Lower lobe of right lung (tissue), 2 donors: ENCODE data around the gene MYH3. TPM values are rescaled to one million over a fixed set of nuclear protein-coding genes. Genes with fewer than 3 reads are reported as not detected.

Source experiments
- ATAC-seq, 2 donors: fragments of 200-7000 bp; cut with Tn5 transposase; one replicate each; pipeline ENCODE4 v1.9.1; 2020 to 2022; ENCODE audit warnings: mild to moderate bottlenecking in 2 of 2, moderate library complexity in 2 of 2
- DNase-seq: peaks from one replicate; pipeline ENCODE4 v3.0.0-alpha.2; 2020
- H3K27ac ChIP-seq: fragments of 200-600 bp; one replicate; pipeline ENCODE4 v1.8.0; 2022
- H3K27me3 ChIP-seq: fragments of 200-600 bp; one replicate; pipeline ENCODE4 v1.8.0; 2022; ENCODE audit warnings: low read depth
- H3K36me3 ChIP-seq: fragments of 200-600 bp; one replicate; pipeline ENCODE4 v1.8.0; 2022; ENCODE audit warnings: mild to moderate bottlenecking
- H3K4me1 ChIP-seq: fragments of 200-600 bp; one replicate; pipeline ENCODE4 v1.8.0; 2022
- H3K4me3 ChIP-seq: fragments of 200-600 bp; one replicate; pipeline ENCODE4 v1.8.0; 2022; ENCODE audit warnings: mild to moderate bottlenecking
- H3K9me3 ChIP-seq: fragments of 200-600 bp; one replicate; pipeline ENCODE4 v1.8.0; 2022
- CTCF ChIP-seq: fragments of 200-600 bp; IDR thresholded peaks from one replicate; pipeline ENCODE4 v1.8.0; 2022; ENCODE audit warnings: antibody characterized with exemption, mild to moderate bottlenecking
- intact Hi-C: fragments of 100-400 bp; cut with DNase I; formaldehyde crosslinking; loops from one replicate; pipeline ENCODE4 v1.11.0; 2022
- total RNA-seq: library from RNA; stranded (reverse); fragmentation: NEBNext Ultra II Directional; extraction: Animal tissue kit (Norgen Biotek cat#: 25700); gene quantifications from one replicate; pipeline ENCODE4 v1.2.1, GENCODE V29; 2021
- donor health status: DM: no; HTN: yes; CAD: no; lungs with severe emphysema.

Gene MYH3
- total RNA-seq, 1 donor from 2014 or later: 1.2 TPM

- DNase-seq: no peak
These were observed 4.3 kb upstream of the MYH3 start for GRCh38 chr17:10661437-10661836.

GRCh38 chr17:10657879-10658278 is 770 bp upstream of the MYH3 start:
- no peaks in the 10 kb centered on the region for H3K36me3 ChIP-seq
- no peaks in the 10 kb centered on the region for H3K4me1 ChIP-seq
- ATAC-seq (no peak), DNase-seq (no peak)
- H3K27ac ChIP-seq: no peak overlapping the region
- no peaks in the 10 kb centered on the region for H3K27me3 ChIP-seq
- H3K4me3 ChIP-seq: no peak overlapping the region
- no peak for TF ChIP-seq CTCF
- H3K9me3 ChIP-seq: no peaks in the 10 kb centered on the region
- intact Hi-C loops: no loop called here

More at GRCh38 chr17:10661437-10661836, 4.3 kb upstream of the MYH3 start:
- no peak for TF ChIP-seq CTCF
- intact Hi-C loops: no loop called here
- Histone ChIP-seq H3K27ac (no peak overlapping the region), H3K36me3 (no peaks in the 10 kb centered on the region), H3K9me3 (no peaks in the 10 kb centered on the region), H3K4me1 (no peaks in the 10 kb centered on the region), H3K27me3 (no peaks in the 10 kb centered on the region), H3K4me3 (no peak overlapping the region)
- no peak for ATAC-seq

GRCh38 chr17:10653987-10654386 is 3.1 kb downstream of the MYH3 start:
- intact Hi-C loops: no loop called here
- Histone ChIP-seq H3K9me3 (no peaks in the 10 kb centered on the region), H3K36me3 (no peaks in the 10 kb centered on the region), H3K27me3 (no peaks in the 10 kb centered on the region), H3K4me3 (no peak overlapping the region), H3K27ac (no peak overlapping the region), H3K4me1 (no peaks in the 10 kb centered on the region)
- DNase-seq (no peak), ATAC-seq (no peak)
- TF ChIP-seq CTCF: no peak

GRCh38 chr17:10652984-10653659 is 4.0 kb downstream of the MYH3 start:
- Histone ChIP-seq H3K9me3 (no peaks in the 10 kb centered on the region), H3K27ac (no peak overlapping the region), H3K27me3 (no peaks in the 10 kb centered on the region), H3K4me1 (no peaks in the 10 kb centered on the region), H3K4me3 (no peak overlapping the region), H3K36me3 (no peaks in the 10 kb centered on the region)
- intact Hi-C loops: no loop called here
- ATAC-seq (peak in 1 of 2 donors; percentile 66), DNase-seq (no peak)
- TF ChIP-seq CTCF: no peak

- DNase-seq (no peak), ATAC-seq (no peak)
- H3K9me3 ChIP-seq: no peaks in the 10 kb centered on the region
- H3K4me1 ChIP-seq: no peaks in the 10 kb centered on the region
- no peak overlapping the region for H3K27ac ChIP-seq
- no peak overlapping the region for H3K4me3 ChIP-seq
- H3K36me3 ChIP-seq: no peaks in the 10 kb centered on the region
- H3K27me3 ChIP-seq: no peaks in the 10 kb centered on the region
- no peak for TF ChIP-seq CTCF
- intact Hi-C loops: no loop called here
These were observed 5.2 kb downstream of the MYH3 start for GRCh38 chr17:10651927-10652326.
